WTC11 (cell line): ENCODE data around the gene DBI. TPM values are rescaled to one million over a fixed set of nuclear protein-coding genes. Genes with fewer than 3 reads are reported as not detected.
"Not testable (repeated sequence)": the region's sequence is repeated elsewhere in the genome, so short reads cannot be mapped to it uniquely, and the experiment has no call there.

ENCODE experiments used
- ATAC-seq: fragments of 200-7000 bp; cut with Tn5 transposase; 2 replicates; pipeline ENCODE4 v1.10.0; 2021; ENCODE audit warnings: mild to moderate bottlenecking, moderate library complexity
- CTCF ChIA-PET: fragments of 300-600 bp; sonication (Branson Sonifier 250); formaldehyde crosslinking; loops from one replicate; lab custom pipeline; 2021; ENCODE audit warnings: antibody characterized with exemption; lab: Charles Lee
- POLR2A ChIA-PET: fragments of 350-600 bp; sonication (Branson Sonifier 250); formaldehyde crosslinking; loops from one replicate; lab custom pipeline; 2021; ENCODE audit warnings: antibody characterized with exemption; lab: Charles Lee
- DNase-seq: peaks from one replicate; pipeline ENCODE4 v3.0.0; 2021; ENCODE audit warnings: low spot score
- H3K27ac Mint-ChIP-seq: 2 replicates; pipeline ENCODE4 v1.8.0; 2021; ENCODE audit warnings: mixed read lengths
- H3K27me3 Mint-ChIP-seq: 2 replicates; pipeline ENCODE4 v1.8.0; 2021; ENCODE audit warnings: low read depth, mild to moderate bottlenecking, moderate library complexity, mixed read lengths
- H3K36me3 Mint-ChIP-seq: 2 replicates; pipeline ENCODE4 v1.8.0; 2021; ENCODE audit warnings: mixed read lengths
- H3K4me1 Mint-ChIP-seq: 2 replicates; pipeline ENCODE4 v1.8.0; 2022; ENCODE audit warnings: mixed read lengths
- H3K4me3 Mint-ChIP-seq: 2 replicates; pipeline ENCODE4 v1.8.0; 2021; ENCODE audit warnings: mild to moderate bottlenecking, moderate library complexity, mixed read lengths
- H3K9me3 Mint-ChIP-seq: 2 replicates; pipeline ENCODE4 v1.8.0; 2021; ENCODE audit warnings: mixed read lengths
- ETV6 ChIP-seq: sonication (generic); formaldehyde crosslinking; IDR thresholded peaks from 2 replicates; pipeline ENCODE4 v1.8.1; 2022; ENCODE audit warnings: mild to moderate bottlenecking, missing genetic modification reagents
- GABPB1 ChIP-seq: sonication (generic); formaldehyde crosslinking; IDR thresholded peaks from 2 replicates; pipeline ENCODE4 v1.8.1; 2023; ENCODE audit warnings: mild to moderate bottlenecking, missing genetic modification reagents
- NR1H2 ChIP-seq: sonication (generic); formaldehyde crosslinking; IDR thresholded peaks from 2 replicates; pipeline ENCODE4 v1.9.0; 2021; ENCODE audit warnings: mild to moderate bottlenecking, moderate library complexity, missing genetic modification reagents
- NR3C1 ChIP-seq: sonication (generic); formaldehyde crosslinking; conservative IDR thresholded peaks from 2 replicates; pipeline ENCODE4 v1.8.1; 2023; ENCODE audit warnings: low read depth, mild to moderate bottlenecking, missing genetic modification reagents
- SMAD4 ChIP-seq: sonication (generic); formaldehyde crosslinking; IDR thresholded peaks from 2 replicates; pipeline ENCODE4 v1.8.0; 2022; ENCODE audit warnings: mild to moderate bottlenecking, missing genetic modification reagents
- TCF7 ChIP-seq: sonication (generic); formaldehyde crosslinking; IDR thresholded peaks from 2 replicates; pipeline ENCODE4 v1.8.0; 2022; ENCODE audit warnings: mild to moderate bottlenecking, low read depth, missing genetic modification reagents, moderate library complexity
- ZNF138 ChIP-seq: sonication (generic); formaldehyde crosslinking; conservative IDR thresholded peaks from 2 replicates; pipeline ENCODE4 v1.8.1; 2022; ENCODE audit warnings: mild to moderate bottlenecking, moderate library complexity, missing genetic modification reagents
- total RNA-seq: library from RNA; stranded (reverse); gene quantifications from 3 replicates; pipeline ENCODE4 v1.2.3, GENCODE V29; 2021
- TF ChIP-seq, protein P1 (sequence below): sonication (generic); formaldehyde crosslinking; IDR thresholded peaks from 2 replicates; pipeline ENCODE4 v1.8.1; 2022; ENCODE audit warnings: low read depth, mild to moderate bottlenecking, moderate library complexity, missing genetic modification reagents, borderline replicate concordance
- TF ChIP-seq, protein P2 (sequence below): fragments of 200-600 bp; IDR thresholded peaks from 2 replicates; pipeline ENCODE4 v1.8.0; 2022; ENCODE audit warnings: antibody characterized with exemption

DBI gene
- total RNA-seq, 1 experiment from 2014 or later: 158 TPM

DNA sequence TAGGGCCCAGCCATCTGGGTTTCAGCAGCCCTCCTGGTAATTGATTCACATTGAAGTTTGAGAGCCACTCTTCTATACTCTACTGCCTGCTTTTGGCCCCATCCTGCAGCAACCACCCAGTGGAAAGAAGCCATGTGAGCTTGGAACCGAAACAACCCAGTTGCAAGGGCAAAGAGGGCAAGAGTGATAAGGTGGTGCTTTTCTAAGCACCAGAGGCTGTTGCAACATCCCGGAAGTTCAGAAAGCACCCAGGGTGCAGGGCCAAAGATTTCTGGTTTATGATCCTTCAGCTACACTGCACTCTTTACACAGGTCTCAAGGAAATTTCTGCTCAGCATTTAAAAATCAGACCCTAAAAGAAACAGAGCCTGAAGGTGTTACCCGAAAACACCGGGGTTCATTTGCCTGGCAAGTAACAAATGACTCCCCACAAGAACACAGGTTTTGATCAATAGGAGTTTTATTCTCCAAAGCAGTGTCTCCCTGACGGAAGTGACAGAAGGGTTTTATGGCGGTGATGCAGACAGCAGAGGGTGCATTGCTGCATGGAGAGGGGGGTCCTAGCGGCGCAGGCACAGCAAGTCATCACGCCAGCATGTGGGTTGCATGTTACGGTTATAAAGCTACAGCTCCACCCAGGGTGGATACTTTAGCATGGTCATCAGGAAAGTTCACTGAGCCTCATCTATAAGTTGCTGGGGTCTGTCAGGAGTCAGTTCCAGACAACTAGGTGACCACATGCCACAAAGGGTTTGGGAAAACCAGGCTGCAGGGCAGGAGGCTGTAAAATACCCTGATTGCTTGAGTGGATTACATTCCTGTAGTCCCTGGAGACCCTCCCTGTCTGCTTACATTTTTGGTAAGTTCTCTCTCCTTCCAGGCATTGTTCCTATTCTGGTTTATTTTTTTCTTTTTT, 36.1 kb downstream of the DBI start:
- no peak overlapping the region for H3K4me3 Mint-ChIP-seq
- TF ChIP-seq ETV6 (no peak), ZNF138 (no peak), GABPB1 (CRISPR knock-in tag) (peak; percentile 52; the same call in 1 of the 2 replicates)
- TF ChIP-seq, protein P1, sequence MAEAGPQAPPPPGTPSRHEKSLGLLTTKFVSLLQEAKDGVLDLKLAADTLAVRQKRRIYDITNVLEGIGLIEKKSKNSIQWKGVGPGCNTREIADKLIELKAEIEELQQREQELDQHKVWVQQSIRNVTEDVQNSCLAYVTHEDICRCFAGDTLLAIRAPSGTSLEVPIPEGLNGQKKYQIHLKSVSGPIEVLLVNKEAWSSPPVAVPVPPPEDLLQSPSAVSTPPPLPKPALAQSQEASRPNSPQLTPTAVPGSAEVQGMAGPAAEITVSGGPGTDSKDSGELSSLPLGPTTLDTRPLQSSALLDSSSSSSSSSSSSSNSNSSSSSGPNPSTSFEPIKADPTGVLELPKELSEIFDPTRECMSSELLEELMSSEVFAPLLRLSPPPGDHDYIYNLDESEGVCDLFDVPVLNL: no peak
- DNase-seq (no peak), ATAC-seq (no peak)
- peaks cover 3% of the 10 kb centered on the region; the same call in 1 of the 2 replicates for H3K9me3 Mint-ChIP-seq
- no peaks in the 10 kb centered on the region for H3K27me3 Mint-ChIP-seq
- CTCF ChIA-PET: interaction anchor here (16.3 kb wide), 1 partner anchor 73 kb away, joined by 145 read pairs; no protein-coding TSS in a partner anchor
- H3K4me1 Mint-ChIP-seq: peaks cover 9% of the 10 kb centered on the region
- POLR2A ChIA-PET: no interaction called here
- no peaks in the 10 kb centered on the region for H3K36me3 Mint-ChIP-seq
- H3K27ac Mint-ChIP-seq: no peak overlapping the region

DNA sequence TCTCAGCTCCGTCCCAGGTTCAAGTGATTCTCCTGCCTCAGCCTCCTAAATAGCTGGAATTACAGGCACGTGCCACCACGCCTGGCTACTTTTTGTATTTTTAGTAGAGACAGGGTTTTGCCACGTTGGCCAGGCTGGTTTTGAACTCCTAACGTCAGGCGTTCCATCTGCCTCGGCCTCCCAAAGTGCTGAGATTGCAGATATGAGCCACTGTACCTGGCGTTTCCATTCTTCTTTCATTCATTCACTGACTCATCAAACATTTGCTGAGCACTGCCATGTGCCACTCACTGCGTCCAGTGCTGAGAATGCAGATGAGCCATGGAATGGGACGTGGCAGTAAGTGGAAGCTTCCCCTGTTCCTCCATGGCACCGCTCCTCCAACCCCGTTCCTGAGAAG, 36.8 kb downstream of the DBI start:
- H3K36me3 Mint-ChIP-seq, H3K4me3 Mint-ChIP-seq, H3K9me3 Mint-ChIP-seq, H3K27me3 Mint-ChIP-seq, ATAC-seq, H3K27ac Mint-ChIP-seq, POLR2A ChIA-PET, DNase-seq: not testable (repeated sequence)
- H3K4me1 Mint-ChIP-seq: peaks cover 12% of the 10 kb centered on the region
- CTCF ChIA-PET: interaction anchor here (16.3 kb wide), 1 partner anchor 72 kb away, joined by 145 read pairs; no protein-coding TSS in a partner anchor

DNA sequence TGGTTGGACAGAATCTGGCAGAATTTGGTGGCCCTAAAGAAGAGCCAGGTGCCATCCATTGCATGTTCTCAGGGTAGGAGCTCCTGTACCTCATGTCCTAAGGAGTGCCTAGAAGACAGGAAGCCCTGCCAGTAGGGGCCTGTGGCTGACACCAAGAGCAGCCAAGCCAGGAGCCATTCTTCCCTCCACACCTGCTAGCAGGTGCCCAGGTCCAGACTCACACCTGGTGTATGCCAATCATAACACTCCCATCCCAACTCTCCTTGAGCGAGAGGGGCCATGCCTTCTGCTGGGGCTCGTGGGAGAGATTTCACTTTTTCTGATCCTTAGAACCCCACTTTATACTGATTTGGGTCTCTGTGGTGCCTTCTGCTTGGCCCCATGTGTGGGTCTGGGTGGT, 38.4 kb downstream of the DBI start:
- DNase-seq (no peak), ATAC-seq (no peak)
- Mint-ChIP-seq H3K9me3 (peaks cover 3% of the 10 kb centered on the region; the same call in 1 of the 2 replicates), H3K4me3 (no peak overlapping the region), H3K4me1 (peaks cover 8% of the 10 kb centered on the region), H3K27me3 (no peaks in the 10 kb centered on the region; the same call in 1 of the 2 replicates), H3K36me3 (no peaks in the 10 kb centered on the region), H3K27ac (no peak overlapping the region)
- POLR2A ChIA-PET: no interaction called here
- CTCF ChIA-PET: interaction anchor here (1.5 to 16.3 kb wide), 2 partner anchors 71 to 83 kb away, joined by 5 to 145 read pairs; no protein-coding TSS in a partner anchor
- TF ChIP-seq TCF7 (CRISPR knock-in tag) (no peak), NR1H2 (no peak), SMAD4 (CRISPR knock-in tag) (no peak)

DNA sequence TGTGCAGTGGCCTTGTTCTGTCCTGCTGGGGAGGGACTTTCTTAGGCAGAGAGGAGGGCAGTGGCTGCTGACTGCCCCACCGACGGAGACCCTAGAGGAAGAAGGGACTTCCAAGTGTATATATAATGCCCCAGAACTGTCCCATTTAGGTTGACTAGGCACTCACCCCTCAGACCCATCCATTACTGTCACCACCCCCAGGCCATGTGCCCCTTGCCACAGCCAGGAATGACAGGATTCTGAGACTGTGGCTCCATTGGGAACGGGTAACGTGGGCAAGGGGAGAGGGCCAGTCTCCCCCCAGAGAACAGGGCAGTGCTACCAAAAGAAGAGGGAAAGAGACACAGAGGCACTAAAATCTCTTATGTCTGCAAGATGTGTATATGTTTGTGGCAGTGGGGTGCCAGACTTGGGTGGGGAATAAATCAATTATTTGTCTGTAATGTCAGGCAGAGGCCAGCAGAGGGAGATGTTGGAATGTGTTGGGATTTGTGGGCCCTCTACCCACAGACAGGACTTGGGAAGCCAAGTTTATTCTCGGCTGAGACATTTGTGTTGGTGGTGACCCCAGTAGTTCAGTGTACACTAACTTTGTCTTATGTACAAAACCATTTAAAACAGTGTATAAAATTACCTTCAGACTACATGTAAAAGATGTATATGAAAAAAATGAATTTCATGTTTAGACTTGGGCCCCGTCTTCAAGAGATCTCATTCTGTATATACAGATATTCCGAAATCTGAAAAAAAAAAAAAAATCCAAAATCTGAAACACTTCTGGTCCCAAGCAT, 40.8 kb downstream of the DBI start:
- peak; percentile 82 for ATAC-seq
- CTCF ChIA-PET: interaction anchor here (0.7 to 16.3 kb wide), 11 partner anchors 9 to 358 kb away, joined by 3 to 145 read pairs (median 4); partner anchors contain the start of genes DBI and TMEM37
- H3K27ac Mint-ChIP-seq: no peak overlapping the region

More for the DNA sequence above, 40.8 kb downstream of the DBI start:
- no peaks in the 10 kb centered on the region; the same call in 1 of the 2 replicates for H3K27me3 Mint-ChIP-seq
- H3K36me3 Mint-ChIP-seq: no peaks in the 10 kb centered on the region
- POLR2A ChIA-PET: no interaction called here
- H3K4me3 Mint-ChIP-seq: no peak overlapping the region
- H3K9me3 Mint-ChIP-seq: peaks cover 4% of the 10 kb centered on the region; the same call in 1 of the 2 replicates
- peak; percentile 52 for DNase-seq
- H3K4me1 Mint-ChIP-seq: peaks cover 8% of the 10 kb centered on the region
- no peak for TF ChIP-seq NR3C1 (CRISPR knock-in tag)
- TF ChIP-seq, protein P2, sequence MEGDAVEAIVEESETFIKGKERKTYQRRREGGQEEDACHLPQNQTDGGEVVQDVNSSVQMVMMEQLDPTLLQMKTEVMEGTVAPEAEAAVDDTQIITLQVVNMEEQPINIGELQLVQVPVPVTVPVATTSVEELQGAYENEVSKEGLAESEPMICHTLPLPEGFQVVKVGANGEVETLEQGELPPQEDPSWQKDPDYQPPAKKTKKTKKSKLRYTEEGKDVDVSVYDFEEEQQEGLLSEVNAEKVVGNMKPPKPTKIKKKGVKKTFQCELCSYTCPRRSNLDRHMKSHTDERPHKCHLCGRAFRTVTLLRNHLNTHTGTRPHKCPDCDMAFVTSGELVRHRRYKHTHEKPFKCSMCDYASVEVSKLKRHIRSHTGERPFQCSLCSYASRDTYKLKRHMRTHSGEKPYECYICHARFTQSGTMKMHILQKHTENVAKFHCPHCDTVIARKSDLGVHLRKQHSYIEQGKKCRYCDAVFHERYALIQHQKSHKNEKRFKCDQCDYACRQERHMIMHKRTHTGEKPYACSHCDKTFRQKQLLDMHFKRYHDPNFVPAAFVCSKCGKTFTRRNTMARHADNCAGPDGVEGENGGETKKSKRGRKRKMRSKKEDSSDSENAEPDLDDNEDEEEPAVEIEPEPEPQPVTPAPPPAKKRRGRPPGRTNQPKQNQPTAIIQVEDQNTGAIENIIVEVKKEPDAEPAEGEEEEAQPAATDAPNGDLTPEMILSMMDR: peak; percentile 73
